SKM-1 (cell line): ENCODE measurements around the gene CANT1.

Experiments
- DNase-seq: peaks from one replicate; lab custom pipeline; 2025; ENCODE audit not compliant: unreplicated experiment; lab: John Stamatoyannopoulos, UW

CANT1 gene

DNA sequence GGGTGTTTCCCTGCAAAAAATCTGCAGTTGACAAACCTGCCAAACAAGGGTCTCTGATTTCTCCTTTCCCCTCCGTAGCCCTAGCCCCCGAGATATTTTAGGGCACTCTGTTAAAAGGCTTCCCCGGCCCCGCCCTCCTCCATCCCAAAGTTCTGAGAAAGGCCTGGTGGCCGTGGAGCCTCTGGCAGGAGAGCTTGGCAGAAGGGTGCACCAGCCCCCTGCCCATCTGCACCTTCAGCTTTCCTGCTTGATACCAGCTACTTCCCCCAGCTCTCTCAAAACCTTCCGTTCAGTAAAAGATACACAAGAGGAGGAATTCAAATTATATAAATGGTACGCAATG, 711 bp upstream of the CANT1 start:
- DNase-seq, result no peak

GRCh38 chr17:79008666-79009387, 737 bp downstream of the CANT1 start:
- no peak for DNase-seq

GRCh38 chr17:79007504-79008381, 1.8 kb downstream of the CANT1 start:
- no peak for DNase-seq

GRCh38 chr17:79006794-79007503, 2.6 kb downstream of the CANT1 start:
- no peak for DNase-seq

DNA sequence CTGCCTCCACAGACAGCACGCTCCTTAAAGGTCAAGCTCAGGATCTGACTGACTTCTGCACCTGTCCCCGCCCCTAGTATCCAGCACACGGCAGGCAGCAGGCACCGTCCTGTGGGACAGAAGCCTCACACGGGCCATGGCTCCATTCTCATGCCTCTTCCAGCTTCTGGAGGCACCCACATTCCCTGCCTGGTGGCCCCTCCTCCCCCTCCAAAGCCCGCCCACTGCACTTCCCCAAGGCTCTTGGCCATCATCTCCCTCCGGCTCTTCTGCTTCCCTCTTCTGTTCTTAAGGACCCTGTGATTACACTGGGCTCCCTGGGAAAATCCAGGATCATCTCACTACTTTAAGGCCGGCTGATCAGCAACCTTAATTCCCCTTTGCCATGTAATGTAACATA, 3.5 kb downstream of the CANT1 start:
- no peak for DNase-seq

DNA sequence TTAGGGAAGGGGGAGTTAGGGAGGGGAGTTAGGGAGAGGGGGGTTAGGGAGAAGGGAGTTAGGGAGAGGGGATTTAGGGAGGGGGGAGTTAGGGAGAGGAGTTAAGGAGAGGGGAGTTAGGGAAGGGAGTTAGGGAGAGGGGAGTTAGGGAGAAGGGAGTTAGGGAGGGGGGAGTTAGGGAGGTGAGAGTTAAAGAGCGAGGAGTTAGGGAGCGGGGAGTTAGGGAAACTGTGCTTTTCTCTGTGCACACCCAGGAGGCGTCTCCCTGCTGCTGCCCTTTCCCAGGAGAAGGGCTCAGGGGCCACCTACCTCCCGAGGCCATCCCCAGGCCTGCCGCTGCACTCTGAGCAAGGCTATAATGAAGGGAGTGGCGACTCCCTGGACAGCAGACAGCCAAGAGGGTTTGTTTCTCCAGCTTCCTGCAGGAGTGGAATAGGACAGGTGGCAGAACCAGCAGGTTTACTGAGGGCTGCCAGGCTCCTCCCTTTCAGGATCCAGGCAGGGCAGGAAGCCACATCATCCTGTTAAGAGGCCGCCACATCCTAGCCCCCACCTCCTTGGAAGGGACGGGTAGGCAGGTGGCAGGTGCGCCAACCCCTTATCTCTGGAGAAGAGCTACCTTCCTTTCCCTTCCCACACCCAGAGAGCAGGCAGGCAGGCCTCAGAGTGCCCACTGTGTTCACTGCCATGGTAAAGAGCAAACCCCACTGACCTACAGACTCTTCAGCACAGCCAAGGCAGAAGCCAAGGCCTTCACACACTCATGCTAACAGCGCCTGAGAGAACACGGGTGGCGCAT, 4.3 kb downstream of the CANT1 start:
- DNase-seq, result no peak

GRCh38 chr17:79003661-79004411, 5.7 kb downstream of the CANT1 start:
- DNase-seq, result no peak

DNA sequence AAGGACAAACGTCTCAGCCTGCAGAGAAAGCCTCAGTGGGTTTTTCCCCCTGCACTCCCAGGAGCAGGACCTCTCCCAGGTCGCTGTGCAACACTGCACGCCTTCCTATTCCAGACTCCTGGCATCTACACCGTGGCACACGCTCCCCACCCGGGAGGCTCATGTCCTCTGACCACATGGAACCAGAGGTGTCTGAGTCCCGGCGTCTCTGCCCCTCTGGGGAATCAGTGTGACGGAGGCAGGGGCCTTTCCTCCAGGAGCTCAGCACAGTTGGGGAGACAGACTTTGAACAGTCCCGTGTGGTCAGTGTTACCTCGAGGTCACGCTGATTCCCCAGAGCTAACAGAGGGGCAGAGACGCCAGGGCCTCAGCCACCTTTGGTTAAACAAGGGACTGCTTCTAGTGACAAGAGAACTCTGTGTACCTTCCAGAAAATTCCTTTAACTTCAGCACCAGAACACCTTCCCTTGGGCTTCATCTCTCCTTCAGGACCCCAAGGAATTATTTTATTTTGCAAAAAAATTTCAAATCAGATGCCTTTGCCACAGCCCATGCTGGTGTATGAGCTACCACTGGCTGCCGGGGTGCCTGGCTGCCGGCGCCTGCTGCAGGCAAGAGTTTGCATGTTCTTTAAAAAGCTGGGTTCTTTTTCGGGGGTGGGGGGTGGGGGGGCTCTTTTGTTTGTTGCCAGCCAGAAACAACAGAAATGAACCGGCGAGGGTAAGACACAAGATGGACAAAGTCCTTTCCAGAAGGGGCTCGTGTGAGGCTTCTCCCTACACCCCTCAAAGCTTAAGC, 6.6 kb downstream of the CANT1 start:
- DNase-seq, result no peak

- DNase-seq, result no peak
Observed at GRCh38 chr17:79002291-79002690, 7.3 kb downstream of the CANT1 start.

- DNase-seq, result no peak
Observed at GRCh38 chr17:79001190-79002020, 8.2 kb downstream of the CANT1 start.

DNA sequence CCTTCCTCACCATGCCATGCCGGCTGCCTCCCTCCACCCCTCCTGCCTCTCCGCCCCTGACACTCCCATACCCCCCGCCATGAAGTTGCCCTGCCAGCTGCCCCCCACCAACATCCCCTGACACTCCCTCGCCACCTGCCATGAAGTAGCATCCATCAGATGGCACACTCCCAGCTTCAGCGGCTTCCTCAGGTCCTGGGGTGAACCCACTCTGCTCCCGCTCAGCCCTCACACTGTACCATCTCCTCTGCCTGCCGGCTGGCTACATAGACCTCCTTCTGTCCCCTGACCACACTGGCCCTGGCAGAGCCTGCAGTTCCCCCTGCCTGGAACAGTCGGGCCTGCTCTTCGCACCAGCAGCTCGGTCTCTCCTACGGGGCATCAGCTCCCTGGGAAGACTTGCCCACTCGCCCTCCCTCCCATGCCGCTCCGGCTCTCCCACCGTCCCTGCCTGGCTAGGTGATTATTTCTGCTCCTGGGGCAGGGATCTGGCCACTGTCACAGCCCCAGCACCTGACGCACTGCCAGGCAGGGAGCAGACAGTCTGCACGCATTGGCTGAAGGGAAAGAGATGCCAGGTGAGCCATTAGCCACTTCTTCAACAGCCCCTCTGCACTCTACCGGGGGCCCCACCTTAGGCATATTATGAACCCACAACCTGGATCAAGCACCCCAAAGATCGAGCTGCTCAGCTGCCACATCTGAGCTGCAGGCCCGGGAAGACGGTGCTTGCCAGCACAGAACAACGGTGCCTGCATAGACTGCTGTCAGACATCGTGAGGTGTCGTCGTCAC, 9.0 kb downstream of the CANT1 start:
- no peak for DNase-seq

GRCh38 chr17:78999947-79000395, 9.6 kb downstream of the CANT1 start:
- DNase-seq, result no peak

DNA sequence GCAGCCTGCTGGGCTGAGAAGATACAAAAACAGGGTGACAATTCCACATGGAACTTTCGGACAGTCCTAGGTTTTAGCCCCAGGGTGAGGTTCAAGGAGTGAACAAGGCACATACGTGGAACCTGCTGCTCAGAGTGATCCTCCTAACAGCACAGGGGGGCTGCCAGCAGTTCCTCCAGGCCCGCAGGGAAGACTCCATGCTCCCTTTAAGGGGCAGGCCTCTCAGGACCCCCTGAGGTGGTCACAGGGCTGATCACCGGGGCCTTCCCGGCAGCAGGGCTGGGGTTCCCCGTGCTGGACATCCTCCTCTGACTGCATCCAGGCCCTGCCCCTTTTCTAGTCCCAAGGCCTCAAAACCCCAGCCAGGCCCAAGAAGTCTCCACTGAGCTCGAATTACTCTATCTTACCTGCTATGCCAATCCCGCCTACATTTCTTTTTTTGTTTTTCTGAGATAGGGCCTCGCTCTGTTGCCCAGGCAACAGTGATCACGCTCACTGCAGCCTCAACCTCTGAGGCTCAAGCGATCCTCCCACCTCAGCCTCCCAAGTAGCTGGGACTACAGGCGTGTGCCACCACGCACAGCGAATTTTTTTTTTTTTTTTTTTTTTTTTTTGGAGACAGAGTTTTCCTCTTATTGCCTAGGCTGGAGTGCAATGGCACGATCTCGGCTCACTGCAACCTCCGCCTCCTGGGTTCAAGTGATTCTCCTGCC, 10.4 kb downstream of the CANT1 start:
- no peak for DNase-seq

GRCh38 chr17:78998311-78999055, 11.1 kb downstream of the CANT1 start:
- no peak for DNase-seq

DNA sequence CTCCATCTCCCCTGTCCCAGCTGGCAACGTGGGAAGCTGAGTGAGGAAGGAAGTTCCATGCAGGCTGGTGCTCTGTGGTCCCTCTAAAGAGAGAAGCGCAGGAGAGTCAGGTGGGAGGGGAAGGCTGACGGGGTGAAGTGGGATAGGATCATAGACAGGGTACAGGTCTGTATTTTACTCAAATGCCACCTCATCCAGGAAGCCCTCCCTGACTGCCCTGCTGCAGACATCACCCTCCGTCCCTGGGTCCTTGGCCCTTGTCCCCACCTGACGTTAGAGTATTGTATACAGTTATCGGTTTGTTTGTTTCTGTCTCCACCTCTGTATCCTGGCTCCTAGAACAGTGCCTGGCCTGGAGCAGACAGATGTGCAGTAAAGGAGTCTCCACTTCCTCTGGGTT, 11.7 kb downstream of the CANT1 start:
- no peak for DNase-seq

DNA sequence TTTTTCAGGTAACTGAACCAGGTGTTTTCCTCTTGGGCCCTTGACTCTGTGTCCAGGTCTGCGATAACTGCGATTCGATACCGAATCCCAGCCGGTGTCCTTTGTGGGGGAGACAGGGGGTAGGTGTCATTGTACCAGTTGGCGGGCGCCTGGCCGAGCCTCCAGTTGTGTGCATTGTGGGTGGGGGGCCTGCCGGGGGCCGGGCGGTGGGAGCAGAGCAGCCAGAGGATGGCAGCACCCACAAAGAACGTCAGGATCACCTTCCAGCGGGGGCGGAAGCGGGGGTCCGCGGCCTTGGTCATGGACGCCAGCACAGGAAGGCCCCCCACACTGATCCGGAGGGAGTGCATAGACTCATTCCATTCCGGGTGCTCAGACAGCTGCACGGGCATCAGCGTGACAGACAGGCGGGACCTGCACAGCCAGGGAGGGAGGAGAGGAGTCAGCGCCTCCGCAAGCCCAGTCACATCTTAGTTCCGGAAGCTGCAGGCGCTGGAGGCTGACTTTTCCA, 12.3 kb downstream of the CANT1 start:
- DNase-seq, result no peak
